Activated CD4-positive, alpha-beta T cell treated with anti-CD3 and anti-CD28 coated beads, Interleukin-2, amount 50 U/mL, for 48 hours (primary cell): ENCODE results near the gene GALNT6.
"Not testable (repeated sequence)": the region's sequence is repeated elsewhere in the genome, so short reads cannot be mapped to it uniquely, and the experiment has no call there.

ENCODE experiments used
- DNase-seq, 2 experiments: peaks; one replicate each; pipeline ENCODE4 v3.0.0-alpha.2; 2020

The GALNT6 gene

GRCh38 chr12:51349026-51349425, 42.2 kb downstream of the GALNT6 start:
- DNase-seq: no peak

DNA sequence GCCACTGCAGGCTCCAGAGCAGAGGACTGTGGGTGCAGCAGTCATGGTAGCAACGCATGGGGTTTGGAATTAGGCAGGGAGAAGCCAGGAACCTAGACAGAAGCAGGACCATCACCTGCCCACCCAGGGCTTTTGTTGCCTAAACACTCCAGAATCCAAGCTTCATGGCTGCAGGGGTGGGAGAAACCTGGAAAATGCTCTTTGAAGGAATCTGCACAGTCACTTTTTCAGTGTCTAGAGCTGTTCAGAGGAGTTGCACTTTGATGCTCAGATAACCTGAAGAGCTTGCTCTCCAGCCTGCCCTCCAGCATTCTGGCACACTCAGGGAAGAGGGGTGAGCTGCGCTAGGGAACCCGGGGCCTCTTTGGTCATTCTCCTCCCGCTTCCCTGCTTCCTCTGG, 43.1 kb downstream of the GALNT6 start:
- no peak for DNase-seq

- DNase-seq: no peak
Measured at GRCh38 chr12:51346581-51346980, 44.6 kb downstream of the GALNT6 start, which contains the start of gene CELA1. Gene CELA1 (minus strand): TSS chr12:51346679. CDS start chr12:51346638, 41 bp downstream.

DNA sequence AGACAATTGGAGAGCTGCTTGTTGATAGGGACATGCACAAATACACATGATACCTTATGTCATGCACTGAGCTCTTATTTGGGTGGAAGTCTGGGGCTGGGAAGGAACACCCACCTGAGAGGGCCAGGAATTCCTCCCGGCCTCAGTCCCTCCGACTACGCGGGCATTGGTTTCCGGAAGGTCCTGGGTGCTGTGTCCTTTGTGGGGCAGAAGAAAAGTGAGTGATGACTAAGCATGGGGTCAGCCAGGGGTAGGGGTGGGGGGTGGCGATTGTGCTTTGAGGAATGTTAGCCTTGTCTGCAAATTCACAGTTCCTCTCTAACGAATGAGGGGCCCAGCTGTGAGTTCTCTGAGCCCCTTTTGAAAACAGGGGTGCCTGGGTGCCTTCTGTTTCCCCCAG, 45.5 kb downstream of the GALNT6 start:
- no peak for DNase-seq

DNA sequence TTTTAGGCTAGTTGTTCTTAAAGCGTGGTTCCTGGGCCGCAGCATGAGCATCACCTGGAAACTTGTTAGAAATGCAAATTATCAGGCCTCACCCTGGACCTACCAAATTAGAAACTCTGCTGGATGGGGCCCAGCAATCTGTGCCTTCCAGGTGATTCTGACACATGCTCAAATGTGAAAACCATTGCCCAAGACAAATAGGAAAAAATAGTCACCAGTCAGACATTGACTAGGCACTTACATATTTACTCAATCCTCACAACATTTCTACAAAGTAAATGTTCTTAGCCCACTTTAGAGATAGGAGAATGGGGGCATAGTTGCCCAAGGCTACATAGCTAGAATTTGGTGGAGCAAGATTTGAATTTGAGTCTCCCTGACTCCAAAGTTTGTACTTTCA, 48.0 kb downstream of the GALNT6 start:
- no peak for DNase-seq

DNA sequence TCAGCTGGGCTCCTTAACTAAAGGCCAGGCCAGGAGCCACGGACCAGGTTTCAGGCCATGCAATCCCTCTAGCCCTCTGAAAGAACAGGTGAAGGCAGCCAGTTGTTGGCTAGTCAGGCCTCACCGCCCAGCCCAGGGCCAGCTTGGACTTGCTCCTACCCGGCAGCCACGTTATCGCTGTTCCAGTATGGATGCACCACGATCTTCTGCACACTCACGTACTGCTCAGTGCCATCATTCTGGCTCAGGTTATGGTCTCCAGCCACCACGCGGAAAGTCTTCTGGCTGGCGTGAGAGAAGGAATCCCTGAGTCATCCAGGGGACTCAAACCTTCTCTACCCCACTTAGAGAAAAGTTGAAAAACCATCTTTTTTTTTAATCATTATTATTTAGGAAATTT, 48.8 kb downstream of the GALNT6 start:
- no peak for DNase-seq

DNA sequence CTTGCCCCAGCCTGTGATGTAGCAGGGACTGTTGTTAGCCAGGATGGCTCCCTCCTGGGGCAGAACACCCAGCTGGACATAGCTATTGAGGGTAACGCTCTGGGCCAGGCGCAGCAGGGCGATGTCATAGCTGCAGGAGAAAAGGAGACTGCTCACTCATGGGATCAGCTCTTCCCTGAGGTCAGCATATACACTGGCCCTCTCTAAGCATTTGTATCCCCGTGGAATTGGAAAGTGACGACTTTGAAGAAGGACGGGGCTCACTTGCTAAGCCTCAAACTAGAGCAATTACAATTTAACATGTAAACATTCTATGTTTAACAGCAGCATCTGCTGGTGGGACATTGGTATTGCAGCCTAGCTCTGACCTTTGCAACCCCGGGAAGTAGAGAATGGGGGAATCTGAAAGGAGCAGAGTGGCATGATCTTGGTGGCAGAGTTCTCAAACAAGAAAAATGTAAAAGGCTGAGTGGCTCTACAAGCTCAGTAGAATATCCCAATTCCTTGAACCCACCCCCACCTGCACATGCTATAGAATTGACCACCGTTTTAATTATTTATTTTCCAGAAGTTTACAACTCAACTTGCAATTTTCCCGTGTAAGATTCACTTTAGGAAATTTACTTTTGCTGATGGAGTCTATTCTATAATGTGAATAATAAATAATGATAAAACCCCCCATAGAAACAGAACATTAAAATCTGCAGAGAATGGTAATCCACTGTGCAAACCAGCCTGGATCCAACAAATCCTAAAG, 49.8 kb downstream of the GALNT6 start:
- peak; percentile 74 to 80 for DNase-seq

GRCh38 chr12:51339750-51340149, 51.5 kb downstream of the GALNT6 start:
- DNase-seq: no peak

- DNase-seq: not testable (repeated sequence)
Measured at GRCh38 chr12:51337336-51337735, 53.9 kb downstream of the GALNT6 start.

- no peak for DNase-seq
Measured at GRCh38 chr12:51335931-51336330, 55.3 kb downstream of the GALNT6 start.

DNA sequence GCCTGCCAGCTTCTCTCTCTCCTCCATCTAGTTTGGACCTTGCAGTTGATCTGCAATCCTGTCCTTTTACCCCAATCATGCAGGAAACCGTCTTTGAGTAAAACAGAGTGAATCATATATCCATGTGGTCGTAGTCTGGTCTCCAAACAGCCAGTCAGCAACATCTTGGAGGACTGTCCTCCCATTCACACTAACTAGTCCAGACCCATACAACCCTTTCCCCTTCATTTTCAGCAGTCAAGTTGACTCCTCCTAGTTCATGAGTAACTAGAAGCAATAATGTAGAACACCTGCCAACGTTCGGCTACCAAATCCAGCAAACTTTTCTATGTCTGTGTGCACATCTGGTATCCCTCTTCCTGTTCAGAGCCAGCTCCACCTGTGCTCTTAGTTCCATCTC, 56.4 kb downstream of the GALNT6 start:
- DNase-seq: no peak

- no peak for DNase-seq
Measured at GRCh38 chr12:51333536-51333935, 57.7 kb downstream of the GALNT6 start.

DNA sequence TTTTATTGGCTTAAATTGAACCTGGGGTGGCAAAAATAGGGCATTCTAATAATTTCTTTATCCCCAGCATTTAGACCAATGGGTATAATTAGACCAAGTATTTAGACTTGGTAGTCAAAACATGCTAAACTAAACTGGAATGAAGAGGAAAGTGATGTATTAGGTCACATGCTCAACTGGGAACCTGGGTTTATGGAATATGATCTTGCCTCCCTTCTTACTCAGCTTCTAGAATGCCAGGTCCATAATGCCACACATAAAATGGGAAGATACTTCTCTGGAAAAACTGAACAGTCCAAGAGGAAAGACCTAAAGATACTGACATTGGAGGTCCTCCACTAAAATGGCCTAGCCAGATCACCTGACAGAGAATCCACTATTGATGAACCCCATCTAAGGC, 61.0 kb downstream of the GALNT6 start:
- no peak for DNase-seq

DNA sequence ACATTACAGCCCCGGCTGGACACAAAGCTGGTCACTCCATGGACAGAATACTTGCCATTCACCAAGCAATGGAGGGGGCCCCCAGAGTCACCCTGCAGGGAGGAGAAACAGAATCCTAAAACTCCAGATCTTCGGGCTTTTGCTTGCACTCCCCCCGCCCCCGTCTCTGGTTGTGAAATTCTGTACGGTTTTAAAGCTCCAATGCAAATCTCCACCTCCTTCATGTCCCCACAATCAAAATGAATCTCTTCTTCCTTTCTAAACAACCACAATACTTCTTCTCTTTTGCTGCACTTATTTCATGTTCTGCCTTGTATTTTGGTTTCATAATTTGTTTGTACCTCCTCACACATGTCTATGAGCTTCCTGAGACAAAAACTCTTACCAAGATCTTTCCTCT, 61.5 kb downstream of the GALNT6 start:
- peak in 1 of 2 experiments; percentile 38 for DNase-seq

DNA sequence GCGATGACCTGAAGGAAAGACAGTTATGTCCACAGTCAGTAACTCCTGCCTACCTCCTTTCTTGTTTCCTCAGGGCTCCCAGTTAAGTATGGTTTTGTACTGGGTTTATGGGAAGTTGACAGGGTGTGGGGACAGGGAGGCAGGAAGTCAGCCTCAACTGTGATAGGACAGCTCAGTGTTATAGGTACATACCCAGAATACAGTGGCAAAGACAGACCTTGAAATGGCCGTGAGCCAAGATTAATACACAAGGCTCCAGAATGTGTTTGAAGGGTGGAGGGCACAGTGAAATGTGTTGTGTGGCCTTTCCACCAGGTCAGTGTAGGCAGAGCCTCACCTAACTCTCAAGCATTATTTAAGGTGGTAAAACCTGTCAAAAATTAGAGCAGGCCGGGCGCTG, 62.6 kb downstream of the GALNT6 start:
- no peak for DNase-seq

DNA sequence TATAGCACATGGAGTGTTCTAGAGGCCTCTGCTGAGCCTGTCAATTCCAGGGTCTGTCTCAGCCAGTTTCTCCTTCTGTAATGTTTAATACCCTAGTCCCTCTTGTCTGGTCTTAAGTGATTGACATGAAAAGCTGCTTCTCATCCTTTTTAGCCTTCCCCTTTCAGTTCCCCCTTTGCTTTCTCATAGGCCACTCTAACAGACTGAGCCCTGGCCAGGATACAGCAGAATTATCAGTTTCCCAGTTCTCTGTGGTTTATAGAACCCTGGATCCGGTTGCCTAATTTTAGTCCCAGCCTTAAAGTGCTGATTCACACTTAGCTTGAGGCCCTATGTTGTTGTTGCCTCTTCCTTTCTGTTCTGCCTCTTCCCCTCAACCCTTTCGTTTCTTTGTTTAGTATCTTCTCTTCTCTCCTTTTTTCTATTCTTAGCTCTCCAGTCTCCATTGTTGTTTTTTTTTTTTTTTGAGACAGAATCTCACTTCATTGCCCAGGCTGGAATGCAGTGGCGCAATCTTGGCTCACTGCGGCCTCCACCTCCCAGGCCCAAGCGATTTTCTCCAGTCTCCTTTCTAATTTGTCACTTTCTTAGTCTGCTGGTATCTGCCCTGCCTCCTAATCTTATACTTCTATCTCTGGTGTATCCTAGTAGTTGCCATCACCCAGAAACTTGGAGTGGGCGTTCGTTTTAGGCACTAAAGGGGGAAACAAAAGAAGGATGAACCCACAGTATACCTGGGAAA, 64.3 kb downstream of the GALNT6 start:
- no peak for DNase-seq

GRCh38 chr12:51324953-51325352, 66.3 kb downstream of the GALNT6 start:
- no peak for DNase-seq

- peak; percentile 73 to 79 for DNase-seq
Measured at GRCh38 chr12:51323966-51324895, 67.0 kb downstream of the GALNT6 start, which contains the start of gene BIN2. Gene BIN2 (minus strand): TSS chr12:51324174. CDS start chr12:51324102, 72 bp downstream.

DNA sequence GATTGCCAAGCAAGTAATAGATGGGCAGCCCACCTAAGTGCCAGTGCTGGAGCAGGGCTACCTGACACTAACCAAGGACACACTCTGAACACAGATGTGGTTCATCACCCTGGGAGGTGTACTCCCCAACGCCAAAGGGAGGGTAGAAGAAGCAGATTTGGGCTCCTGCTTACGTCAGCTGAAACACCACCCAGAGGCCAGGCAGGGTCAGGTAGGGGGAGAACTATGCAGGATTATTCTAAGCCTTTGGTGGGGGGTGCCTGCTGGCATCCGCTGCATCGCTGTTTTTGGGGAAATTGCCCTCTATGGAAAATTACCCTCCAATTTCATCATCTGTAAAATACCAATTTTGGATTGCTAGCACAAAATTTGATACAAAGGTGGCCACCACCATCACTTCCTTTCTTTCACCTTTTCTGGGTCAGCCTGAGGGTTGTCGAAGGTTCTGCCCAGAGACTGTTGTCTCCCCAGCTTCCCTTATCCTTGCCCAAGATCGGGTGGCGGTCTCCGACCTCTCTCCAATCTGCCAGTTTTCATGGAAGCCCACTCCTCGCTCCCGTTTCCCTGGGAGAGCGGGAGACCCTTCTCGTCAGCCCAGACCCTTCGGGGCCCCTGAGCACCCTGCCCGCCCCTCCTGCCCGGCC, 67.8 kb downstream of the GALNT6 start:
- peak; percentile 52 to 67 for DNase-seq

DNA sequence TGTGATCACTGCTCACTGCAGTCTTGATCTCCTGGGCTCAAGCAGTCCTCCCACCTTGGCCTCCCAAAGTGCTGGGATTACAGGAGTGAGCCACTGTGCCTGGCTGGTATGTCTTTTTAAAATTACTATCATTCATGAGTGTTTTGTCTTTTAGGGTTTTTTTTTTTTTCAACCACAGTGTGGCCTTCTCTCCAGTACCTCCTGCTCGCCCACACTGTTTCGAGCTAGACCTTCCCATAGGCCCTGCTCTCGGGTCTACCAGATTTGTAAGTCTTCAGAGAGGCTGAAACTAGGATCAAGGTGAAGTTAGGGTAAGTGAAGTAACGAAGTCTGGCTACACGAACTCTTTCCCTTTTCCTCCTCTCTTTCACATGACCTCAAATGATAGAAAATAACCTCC, 68.8 kb downstream of the GALNT6 start:
- DNase-seq: peak; percentile 53 to 65

- no peak for DNase-seq
Measured at GRCh38 chr12:51321882-51322281, 69.3 kb downstream of the GALNT6 start.

GRCh38 chr12:51320695-51321320, 70.4 kb downstream of the GALNT6 start:
- DNase-seq: no peak
